ENCODE measurements around the gene EEPD1.

EEPD1 gene

DNA sequence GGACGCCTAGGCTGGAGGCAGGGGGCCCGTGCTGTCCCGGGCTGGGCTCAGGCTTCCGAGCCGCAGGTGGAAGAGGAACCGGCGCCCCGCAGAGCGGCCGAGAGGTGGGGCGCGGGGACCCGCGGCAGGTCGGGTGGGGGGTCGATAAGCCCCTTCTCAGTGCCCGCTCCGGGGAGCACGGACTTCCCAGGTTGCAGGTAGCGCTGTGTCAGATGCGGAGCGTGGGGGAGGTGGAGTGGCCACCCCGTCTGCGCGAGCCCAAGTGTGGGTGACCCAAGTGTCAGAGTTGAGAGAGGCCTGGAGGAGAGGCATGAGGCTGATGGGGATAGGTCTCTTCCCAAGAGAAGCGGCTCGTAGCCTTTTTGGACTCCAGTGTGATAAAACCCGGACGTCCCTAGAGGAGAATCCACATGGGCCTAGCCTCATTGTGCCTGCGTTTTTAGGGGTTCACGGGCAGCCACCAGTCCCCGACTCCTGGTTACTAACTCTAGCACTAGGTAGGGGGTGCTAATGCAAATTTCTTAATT, 580 bp downstream of the EEPD1 start:
- in situ Hi-C loops (cut with HindIII; ENCODE audit: low sequenced_read_pairs): no loop called here

DNA sequence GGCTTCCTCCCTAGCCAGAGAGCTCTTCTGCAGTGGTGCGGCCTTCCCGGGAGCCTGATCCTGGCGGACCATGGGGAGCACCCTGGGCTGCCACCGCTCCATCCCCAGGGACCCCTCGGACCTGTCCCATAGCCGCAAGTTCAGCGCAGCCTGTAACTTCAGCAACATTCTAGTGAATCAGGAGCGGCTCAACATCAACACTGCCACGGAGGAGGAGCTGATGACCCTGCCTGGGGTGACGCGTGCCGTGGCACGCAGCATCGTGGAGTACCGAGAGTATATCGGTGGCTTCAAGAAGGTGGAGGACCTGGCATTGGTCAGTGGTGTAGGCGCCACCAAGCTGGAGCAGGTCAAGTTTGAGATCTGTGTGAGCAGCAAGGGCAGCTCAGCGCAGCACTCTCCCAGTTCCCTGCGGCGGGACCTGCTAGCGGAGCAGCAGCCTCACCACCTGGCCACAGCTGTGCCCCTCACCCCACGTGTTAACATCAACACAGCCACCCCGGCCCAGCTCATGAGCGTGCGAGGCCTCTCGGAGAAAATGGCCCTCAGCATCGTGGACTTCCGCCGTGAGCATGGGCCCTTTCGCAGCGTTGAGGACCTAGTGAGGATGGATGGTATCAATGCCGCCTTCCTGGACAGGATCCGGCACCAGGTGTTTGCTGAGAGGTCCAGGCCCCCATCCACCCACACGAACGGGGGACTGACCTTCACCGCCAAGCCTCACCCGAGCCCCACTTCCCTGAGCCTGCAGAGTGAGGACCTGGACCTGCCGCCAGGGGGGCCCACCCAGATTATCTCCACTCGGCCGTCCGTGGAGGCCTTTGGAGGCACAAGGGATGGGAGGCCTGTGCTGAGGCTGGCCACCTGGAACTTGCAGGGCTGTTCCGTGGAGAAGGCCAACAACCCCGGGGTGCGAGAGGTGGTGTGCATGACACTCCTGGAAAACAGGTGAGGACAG, 1.5 kb downstream of the EEPD1 start:
- in situ Hi-C loops (cut with HindIII; ENCODE audit: low sequenced_read_pairs): no loop called here

DNA sequence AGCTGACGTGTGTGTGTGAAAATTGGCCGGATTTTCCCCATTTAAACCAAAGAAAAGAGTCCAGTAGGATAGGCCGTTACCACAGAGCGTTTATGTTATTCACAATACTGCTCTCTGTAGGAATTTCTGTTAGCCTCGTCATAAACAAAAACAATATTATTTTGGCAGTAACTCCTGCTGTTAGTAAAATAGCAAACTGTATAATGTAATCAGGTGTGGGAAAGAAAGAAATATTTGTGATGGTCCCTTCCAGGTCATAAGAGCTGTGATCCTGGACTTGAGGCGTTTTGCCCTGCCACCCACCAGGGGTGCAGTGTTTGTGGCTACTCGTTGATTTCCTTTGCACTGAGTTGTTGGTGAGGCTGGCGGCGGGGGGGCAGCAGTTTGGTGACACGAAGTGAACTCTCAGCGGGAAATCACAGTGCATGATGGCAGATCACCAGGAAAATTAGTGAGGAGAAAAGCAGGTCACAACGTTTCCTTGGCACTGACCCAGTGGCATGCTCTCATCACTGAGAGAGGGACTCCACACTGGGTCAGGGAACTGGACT, 2.8 kb downstream of the EEPD1 start:
- in situ Hi-C loops (cut with HindIII; ENCODE audit: low sequenced_read_pairs): no loop called here

DNA sequence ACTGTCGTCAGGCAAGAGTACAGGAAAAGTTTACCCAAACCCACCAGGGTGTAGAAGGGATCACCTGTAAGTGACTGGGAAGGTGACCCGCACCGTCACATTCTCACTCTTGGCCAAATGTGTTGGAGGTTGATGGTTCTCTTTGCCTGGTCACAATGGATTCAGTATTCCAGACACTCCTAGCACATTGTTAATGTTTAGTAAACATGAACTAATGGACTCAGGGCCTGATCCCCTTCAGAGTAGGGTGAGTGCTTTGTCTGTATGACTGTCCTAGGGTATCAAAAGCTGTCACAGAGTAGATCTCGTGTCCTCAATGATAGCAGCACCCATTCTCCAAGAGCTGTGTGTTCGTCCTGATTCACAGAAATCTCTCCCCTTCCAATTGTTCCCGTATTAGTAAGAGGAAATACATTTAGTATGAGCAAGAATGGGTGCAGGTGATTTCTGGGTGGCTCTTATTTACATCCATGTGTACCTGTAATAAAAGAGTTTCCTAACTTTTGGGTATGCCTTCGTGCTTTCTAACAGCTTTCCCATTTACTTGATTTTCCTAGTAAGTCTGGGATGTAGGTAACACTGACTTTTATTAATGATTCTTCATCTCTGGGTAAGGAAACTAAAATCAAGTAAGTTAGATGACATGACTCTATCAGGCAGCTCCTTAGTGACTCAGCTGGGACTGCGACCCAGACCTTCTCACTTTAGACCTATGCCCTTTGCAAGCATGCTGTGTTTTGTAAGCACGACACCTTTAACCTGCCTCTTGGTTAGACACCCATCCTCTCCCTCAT, 4.7 kb downstream of the EEPD1 start:
- in situ Hi-C loops (cut with HindIII; ENCODE audit: low sequenced_read_pairs): no loop called here

DNA sequence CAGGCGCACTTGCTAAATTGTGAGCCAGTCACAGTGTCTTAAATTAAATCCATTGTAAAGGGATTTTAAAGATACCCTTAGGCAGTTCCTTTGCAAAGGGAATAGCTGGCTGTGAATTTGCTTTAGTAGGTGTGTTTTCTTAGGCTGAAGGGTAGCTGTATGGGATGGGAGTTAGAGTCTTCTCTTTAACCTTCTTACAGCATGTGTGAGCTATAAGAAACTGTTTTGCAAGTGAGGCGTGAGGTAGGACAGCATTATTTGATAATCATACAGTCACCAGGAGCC, 5.2 kb downstream of the EEPD1 start:
- in situ Hi-C loops (cut with HindIII; ENCODE audit: low sequenced_read_pairs): no loop called here

DNA sequence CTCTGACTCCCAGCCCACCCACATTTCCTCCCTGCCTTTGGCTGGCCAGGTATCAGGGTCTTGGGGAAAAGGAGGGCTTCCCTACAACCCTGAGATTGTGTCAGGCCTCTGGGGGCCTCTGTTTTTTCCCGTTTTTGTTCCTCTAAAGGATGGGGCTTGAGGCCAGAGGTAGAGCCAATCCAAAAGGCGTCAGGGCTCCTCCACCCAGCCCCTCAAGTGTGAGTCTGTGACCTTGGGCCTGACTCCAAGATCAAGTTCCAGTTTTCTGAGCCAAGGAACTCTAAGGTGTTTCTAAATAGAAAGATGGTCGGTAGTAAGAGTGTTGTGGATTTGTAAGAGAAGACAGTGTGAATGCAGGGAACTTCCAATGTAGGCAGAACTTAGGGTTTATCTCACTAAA, 6.6 kb downstream of the EEPD1 start:
- in situ Hi-C loops (cut with HindIII; ENCODE audit: low sequenced_read_pairs): loop anchor here (5.0 kb wide), 2 partner anchors 57 to 93 kb away; no protein-coding TSS in a partner anchor

DNA sequence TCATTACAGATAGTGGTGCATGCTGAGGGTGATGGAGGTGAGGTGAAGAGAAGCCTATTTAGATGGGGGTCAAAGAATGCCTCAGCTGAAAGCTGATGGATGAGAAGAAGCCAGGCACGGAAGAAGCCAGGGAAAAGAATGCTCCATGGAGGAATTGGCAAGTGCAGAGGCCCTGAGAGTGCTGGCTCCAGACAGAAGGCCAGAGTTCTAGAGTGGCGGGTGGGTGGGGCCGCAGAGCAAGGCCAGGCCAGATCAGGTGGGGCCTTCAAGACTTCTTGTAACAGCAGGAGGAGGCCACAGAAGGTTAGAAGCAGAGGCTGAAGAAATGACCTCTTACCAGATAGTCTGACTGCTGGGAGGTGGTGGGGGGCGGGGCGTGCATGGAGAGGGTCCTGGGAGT, 7.3 kb downstream of the EEPD1 start:
- in situ Hi-C loops (cut with HindIII; ENCODE audit: low sequenced_read_pairs): loop anchor here (5.0 kb wide), 2 partner anchors 58 to 92 kb away; no protein-coding TSS in a partner anchor

DNA sequence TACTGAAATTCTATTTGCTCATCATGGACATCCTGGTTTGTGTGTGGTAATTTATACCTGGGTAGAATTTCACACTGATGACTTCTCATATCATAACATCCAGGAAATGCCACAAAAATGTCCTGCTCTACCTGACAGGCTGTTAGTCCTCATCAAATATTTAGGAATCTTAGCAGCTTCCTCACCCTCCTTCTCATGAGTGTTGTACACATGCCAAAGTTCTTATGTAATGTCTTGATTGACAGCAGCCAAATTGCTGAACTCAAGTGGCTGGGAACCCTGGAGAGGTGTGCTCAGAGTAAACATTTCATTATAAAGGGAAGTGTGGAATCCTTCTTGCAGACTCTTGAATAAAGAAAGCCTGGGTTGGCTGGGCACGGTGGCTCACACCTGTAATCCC, 8.9 kb downstream of the EEPD1 start:
- in situ Hi-C loops (cut with HindIII; ENCODE audit: low sequenced_read_pairs): loop anchor here (5.0 kb wide), 2 partner anchors 60 to 90 kb away; no protein-coding TSS in a partner anchor

DNA sequence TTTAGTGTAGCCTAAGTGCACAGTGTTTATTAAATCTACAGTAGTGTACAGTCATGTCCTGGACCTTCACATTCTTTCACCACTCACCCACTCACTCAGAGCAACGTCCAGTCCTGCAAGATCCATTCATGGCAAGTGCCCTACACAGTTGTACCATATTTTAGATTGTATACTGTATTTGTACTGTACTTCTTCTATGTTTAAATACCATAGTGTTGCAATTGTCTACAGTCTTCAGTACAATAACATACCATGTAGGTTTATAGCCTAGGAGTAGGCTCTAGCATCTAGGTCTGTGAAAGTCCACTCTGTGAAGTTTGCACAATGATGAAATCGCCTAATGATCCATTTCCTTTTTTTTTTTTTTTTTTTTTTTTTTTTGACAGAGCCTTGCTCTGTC, 12.0 kb downstream of the EEPD1 start:
- in situ Hi-C loops (cut with HindIII; ENCODE audit: low sequenced_read_pairs): no loop called here

DNA sequence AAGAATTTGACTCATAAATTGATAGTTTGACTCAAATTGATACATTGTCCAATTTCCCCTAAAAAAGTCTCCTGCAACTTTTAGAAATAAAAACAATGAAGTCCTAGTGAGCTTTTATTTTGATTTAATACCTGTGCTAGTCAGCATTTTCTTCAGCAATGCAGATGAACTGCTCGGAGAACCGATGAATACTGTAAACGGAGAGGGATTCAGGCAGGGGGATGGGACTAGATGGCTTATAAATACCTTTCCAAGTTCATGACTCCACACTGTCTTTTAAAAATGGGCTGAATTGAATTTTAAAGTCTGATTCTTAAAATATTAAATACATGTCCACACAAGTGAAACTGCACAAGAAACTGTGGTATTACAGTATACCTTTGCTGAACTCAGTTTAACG, 12.7 kb downstream of the EEPD1 start:
- in situ Hi-C loops (cut with HindIII; ENCODE audit: low sequenced_read_pairs): no loop called here

DNA sequence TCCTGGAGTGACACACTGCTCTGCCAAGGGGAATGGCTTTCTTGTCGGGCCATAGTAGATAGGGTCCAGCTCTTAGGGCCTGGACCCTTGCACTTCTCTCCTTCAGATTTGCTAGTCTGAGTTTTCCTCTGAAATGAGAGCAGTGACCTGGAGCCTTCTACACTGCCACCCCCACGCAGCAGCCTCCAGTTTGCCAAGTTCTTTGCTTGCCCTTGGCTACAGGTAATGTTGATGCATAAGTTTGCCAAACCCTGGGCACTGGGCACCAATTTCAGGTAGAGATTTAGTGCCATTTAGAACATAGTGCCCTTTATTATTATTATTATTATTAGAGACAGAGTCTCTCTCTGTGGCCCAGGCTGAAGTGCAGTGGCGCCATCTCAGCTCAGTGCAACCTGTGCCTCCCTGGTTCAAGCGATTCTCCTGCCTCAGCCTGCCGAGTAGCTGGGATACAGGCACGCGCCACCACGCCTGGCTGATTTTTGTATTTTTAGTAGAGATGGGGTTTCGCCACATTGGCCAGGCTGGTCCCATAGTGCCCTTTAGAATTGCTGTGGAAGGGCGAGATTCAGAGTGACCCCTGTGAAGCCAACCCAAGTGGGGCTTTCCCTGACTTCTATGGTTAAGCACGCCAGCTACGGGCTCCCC, 14.5 kb downstream of the EEPD1 start:
- in situ Hi-C loops (cut with HindIII; ENCODE audit: low sequenced_read_pairs): no loop called here

DNA sequence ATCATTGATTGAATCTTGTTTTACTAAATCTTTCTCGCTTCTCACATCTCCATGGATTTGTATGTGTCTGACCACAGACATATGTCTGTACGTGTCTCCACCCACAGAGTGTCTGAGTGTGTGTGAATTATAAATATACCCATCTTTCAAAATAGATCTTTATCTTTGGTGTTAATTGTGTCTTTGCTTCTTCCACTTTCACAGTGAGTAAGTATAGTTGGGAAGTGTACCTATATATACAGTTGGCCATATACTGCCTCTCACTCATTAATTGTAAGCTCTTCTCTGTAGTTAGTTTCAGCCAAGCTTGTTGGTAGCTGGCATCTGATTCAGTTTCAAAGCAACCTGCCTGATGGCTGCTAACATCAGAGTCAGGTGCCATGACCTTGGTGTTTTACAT, 18.4 kb downstream of the EEPD1 start:
- in situ Hi-C loops (cut with HindIII; ENCODE audit: low sequenced_read_pairs): no loop called here

DNA sequence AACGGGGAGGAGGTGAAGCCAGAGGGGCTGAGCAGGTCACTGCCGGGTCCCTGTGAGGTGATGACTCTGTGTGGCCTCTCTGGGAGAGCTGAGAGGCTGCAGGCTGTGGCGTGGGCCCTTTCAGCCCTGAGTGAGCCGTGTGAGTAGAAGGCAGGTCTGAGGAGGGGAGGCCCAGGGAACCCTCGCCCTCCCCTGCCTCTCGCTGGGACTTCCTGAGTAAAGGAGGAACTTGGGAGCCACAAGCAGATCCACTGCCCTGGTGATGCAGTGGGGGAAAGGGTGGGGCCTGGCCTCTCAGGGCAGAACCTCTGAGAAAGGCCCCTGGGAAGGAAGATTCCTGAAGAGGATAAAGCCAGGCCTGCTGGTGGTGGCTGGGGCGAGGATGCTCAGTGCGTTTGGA, 22.8 kb downstream of the EEPD1 start:
- in situ Hi-C loops (cut with HindIII; ENCODE audit: low sequenced_read_pairs): no loop called here

DNA sequence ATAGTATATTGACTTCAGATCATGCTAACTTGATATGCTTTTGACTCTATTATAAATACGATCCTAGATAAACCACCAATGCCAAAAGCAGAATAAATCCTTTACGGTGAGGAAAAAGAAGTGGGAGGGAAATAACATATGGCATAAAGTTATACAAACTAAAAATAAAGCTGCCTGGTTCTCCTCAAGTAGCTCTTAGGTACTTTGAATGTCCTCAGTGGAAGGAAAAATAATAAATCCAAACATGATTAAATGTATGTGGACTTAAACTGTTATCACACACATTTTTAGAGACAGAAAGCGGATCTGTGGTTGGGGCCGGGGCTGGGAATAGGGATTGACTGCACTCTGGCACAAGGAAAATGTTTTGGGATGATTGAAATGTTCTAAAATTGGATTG, 23.6 kb downstream of the EEPD1 start:
- in situ Hi-C loops (cut with HindIII; ENCODE audit: low sequenced_read_pairs): no loop called here

DNA sequence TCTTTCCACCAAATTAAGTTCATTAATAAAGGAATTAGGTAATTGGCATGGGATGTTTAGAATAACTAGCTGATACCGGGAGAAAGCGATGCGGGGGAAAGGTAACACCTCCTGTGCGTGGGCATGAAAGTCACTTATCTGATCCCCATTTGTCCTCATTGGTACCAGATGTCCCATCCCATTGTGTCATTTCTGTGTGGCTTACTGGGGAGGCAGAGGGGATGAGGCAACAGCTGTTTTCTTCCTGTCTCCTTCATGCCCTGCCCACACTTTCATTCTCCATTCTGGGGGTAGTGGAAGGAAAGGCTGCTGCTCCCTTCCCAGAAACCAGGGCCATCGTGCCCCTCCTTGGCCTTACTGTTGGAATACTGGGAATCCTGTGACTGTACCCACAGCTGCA, 27.1 kb downstream of the EEPD1 start:
- in situ Hi-C loops (cut with HindIII; ENCODE audit: low sequenced_read_pairs): loop anchor here (10.0 kb wide), 1 partner anchor 65 kb away; no protein-coding TSS in a partner anchor

DNA sequence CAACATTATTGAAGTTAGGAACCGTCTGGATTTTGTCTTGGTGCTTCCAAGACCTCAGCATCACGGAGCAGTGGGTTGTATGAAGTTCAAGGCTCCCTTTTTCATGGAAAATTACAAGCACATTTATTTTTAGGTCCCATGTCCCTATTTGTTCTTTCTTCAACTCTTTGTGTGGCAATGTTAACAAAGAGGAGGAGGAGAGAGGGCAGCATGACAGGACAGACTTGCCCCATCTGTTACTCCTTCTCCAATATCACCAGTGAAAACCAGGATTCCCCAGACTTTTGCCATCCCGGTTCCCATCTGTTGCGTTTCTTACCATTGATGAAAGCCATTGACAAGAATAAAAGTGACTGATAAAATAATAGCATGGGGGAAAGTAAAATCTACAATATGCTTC, 28.6 kb downstream of the EEPD1 start:
- in situ Hi-C loops (cut with HindIII; ENCODE audit: low sequenced_read_pairs): loop anchor here (10.0 kb wide), 1 partner anchor 67 kb away; no protein-coding TSS in a partner anchor

DNA sequence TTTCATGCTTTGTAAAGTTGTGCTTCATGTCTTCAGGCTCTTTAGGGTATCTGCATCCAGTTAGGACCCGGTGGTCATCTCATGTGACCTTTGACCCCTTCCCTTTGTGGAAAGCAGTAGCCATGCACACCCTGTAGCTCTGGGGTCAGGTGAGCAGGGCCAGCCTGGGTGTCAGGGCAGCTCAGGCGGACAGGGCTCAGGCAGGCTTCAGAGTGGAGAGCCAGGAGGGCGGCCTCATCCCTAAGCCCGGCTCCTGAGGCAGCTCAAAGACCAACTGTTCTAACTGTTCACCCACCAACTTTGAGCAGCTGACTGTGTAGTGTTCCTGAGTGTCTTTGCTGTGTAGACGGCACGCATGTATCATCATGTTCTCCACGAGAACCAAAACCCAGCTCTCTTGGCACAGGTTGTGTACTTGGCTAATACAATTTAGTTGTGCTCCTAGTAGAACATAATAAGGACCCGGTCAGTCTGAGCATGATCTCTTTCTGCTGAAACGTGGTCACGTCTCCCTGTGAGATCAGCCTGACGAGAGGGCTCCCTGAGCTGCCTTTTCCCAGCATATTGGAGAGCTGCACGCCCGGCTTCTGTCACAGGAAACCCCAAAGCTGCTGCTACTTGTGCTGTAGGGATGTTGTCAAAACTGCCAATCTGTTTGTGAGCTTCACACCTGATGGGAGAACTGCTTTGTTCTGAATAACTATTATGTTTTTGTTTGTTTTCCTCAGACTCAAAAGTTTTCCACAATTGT, 30.0 kb downstream of the EEPD1 start:
- in situ Hi-C loops (cut with HindIII; ENCODE audit: low sequenced_read_pairs): loop anchor here (10.0 kb wide), 1 partner anchor 68 kb away; no protein-coding TSS in a partner anchor

DNA sequence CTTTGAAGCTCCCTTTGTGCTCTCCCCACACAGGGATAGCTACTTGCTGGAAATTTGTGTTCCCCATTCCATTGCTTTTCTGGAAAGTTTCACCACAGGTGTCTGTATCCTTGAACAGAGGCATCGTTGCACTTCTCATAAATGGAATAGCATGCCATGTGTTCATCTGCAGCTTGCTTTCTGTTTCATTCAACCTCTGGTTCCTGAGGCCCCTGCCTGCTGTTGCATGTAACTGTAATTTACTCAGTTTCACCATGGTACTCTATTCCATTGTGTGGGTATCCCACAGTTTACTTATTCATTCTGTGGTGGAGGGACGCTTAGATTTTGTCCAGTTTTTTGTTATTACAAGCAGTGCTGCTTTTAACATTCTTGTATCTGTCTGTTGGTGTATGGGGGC, 32.0 kb downstream of the EEPD1 start:
- in situ Hi-C loops (cut with HindIII; ENCODE audit: low sequenced_read_pairs): loop anchor here (10.0 kb wide), 1 partner anchor 70 kb away; no protein-coding TSS in a partner anchor

DNA sequence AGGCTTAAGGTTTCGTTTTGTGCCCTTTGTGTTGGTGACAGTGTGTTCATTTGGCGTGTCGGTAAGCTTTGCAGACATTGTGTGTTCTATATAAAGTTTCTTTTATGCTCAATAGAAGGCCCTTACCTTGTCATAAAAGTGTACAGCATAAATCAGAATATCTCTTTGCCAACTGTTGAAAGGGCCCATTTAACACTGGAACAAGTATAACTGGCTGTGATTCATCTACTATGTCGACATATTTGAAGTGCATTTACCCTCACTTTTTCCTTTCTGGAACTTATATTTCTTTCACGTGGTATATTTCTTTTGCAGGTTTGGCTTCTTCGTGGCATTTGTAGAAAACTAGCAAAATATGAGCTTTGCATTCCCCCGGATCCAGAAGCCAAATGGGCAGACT, 32.7 kb downstream of the EEPD1 start:
- in situ Hi-C loops (cut with HindIII; ENCODE audit: low sequenced_read_pairs): loop anchor here (10.0 kb wide), 1 partner anchor 71 kb away; no protein-coding TSS in a partner anchor
